ENCODE results near the gene DGKH.

The DGKH gene

GRCh38 chr13:42027286-42027685, 21.2 kb upstream of the DGKH start:
- ChIA-PET POLR2A (no interaction called here), CTCF (interaction anchor here (1.0 kb wide), 1 partner anchor 13 kb away, joined by 3 read pairs; no protein-coding TSS in a partner anchor)
- DNase-seq (ENCODE audit: extremely low spot score): no peak
- TF ChIP-seq CTCF (IDR thresholded peaks at IDR 0.05; ENCODE audit: control extremely low read depth, extremely low read depth, low read depth, missing control alignments): no peak

- no peak for TF ChIP-seq CTCF (IDR thresholded peaks at IDR 0.05; ENCODE audit: control extremely low read depth, extremely low read depth, low read depth, missing control alignments)
- no peak for DNase-seq (ENCODE audit: extremely low spot score)
- CTCF ChIA-PET: no interaction called here
- POLR2A ChIA-PET: no interaction called here
These were observed 20.2 kb upstream of the DGKH start for GRCh38 chr13:42028113-42028799.

GRCh38 chr13:42035905-42036521, 12.4 kb upstream of the DGKH start:
- DNase-seq (ENCODE audit: extremely low spot score): no peak
- POLR2A ChIA-PET: no interaction called here
- no peak for TF ChIP-seq CTCF (IDR thresholded peaks at IDR 0.05; ENCODE audit: control extremely low read depth, extremely low read depth, low read depth, missing control alignments)
- CTCF ChIA-PET: interaction anchor here (1.3 to 1.5 kb wide), 2 partner anchors 19 to 131 kb away, joined by 3 to 6 read pairs; no protein-coding TSS in a partner anchor

- no peak for DNase-seq (ENCODE audit: extremely low spot score)
- POLR2A ChIA-PET: no interaction called here
- CTCF ChIA-PET: no interaction called here
- TF ChIP-seq CTCF (IDR thresholded peaks at IDR 0.05; ENCODE audit: control extremely low read depth, extremely low read depth, low read depth, missing control alignments): no peak
These were observed 11.7 kb upstream of the DGKH start for GRCh38 chr13:42036711-42037110.

- DNase-seq (ENCODE audit: extremely low spot score): no peak
- ChIA-PET POLR2A (no interaction called here), CTCF (no interaction called here)
- TF ChIP-seq CTCF (IDR thresholded peaks at IDR 0.05; ENCODE audit: control extremely low read depth, extremely low read depth, low read depth, missing control alignments): no peak
These were observed 9.6 kb upstream of the DGKH start for GRCh38 chr13:42038661-42039456.

GRCh38 chr13:42039457-42039945, 8.9 kb upstream of the DGKH start:
- ChIA-PET POLR2A (no interaction called here), CTCF (no interaction called here)
- DNase-seq (ENCODE audit: extremely low spot score): peak; percentile 32
- no peak for TF ChIP-seq CTCF (IDR thresholded peaks at IDR 0.05; ENCODE audit: control extremely low read depth, extremely low read depth, low read depth, missing control alignments)
